ENCODE results near the gene DERA.
"Not testable (repeated sequence)": the region's sequence is repeated elsewhere in the genome, so short reads cannot be mapped to it uniquely, and the experiment has no call there.

Gene DERA

GRCh38 chr12:16016748-16017147 lies 105.6 kb downstream of the DERA start:
- DNase-seq = no peak

GRCh38 chr12:16018306-16018705 lies 107.2 kb downstream of the DERA start:
- DNase-seq = no peak

- DNase-seq = no peak
Observed at GRCh38 chr12:16019136-16019535, 108.0 kb downstream of the DERA start.

- no peak for DNase-seq
Observed at GRCh38 chr12:16020031-16020430, 108.9 kb downstream of the DERA start.

GRCh38 chr12:16021026-16021425 lies 109.9 kb downstream of the DERA start:
- DNase-seq = no peak

GRCh38 chr12:16021676-16022075 lies 110.5 kb downstream of the DERA start:
- DNase-seq = no peak

GRCh38 chr12:16027002-16027401 lies 115.9 kb downstream of the DERA start:
- no peak for DNase-seq

- DNase-seq = no peak
Observed at GRCh38 chr12:16030744-16031143, 119.6 kb downstream of the DERA start.

- no peak for DNase-seq
Observed at GRCh38 chr12:16034136-16034817, 123.1 kb downstream of the DERA start.

- DNase-seq = no peak
Observed at GRCh38 chr12:16036073-16036472, 124.9 kb downstream of the DERA start.

- no peak for DNase-seq
Observed at GRCh38 chr12:16037533-16037932, 126.4 kb downstream of the DERA start.

GRCh38 chr12:16043480-16043879 lies 132.3 kb downstream of the DERA start:
- no peak for DNase-seq

- no peak for DNase-seq
Observed at GRCh38 chr12:16046266-16046665, 135.1 kb downstream of the DERA start.

- no peak for DNase-seq
Observed at GRCh38 chr12:16048511-16048910, 137.4 kb downstream of the DERA start.

- DNase-seq = no peak
Observed at GRCh38 chr12:16056910-16057309, 145.8 kb downstream of the DERA start.

GRCh38 chr12:16057351-16057751 lies 146.2 kb downstream of the DERA start:
- DNase-seq = not testable (repeated sequence)

GRCh38 chr12:16062611-16063010 lies 151.5 kb downstream of the DERA start:
- no peak for DNase-seq

GRCh38 chr12:16063726-16064125 lies 152.6 kb downstream of the DERA start:
- DNase-seq = no peak

GRCh38 chr12:16070113-16070512 lies 159.0 kb downstream of the DERA start:
- no peak for DNase-seq

GRCh38 chr12:16072678-16073077 lies 161.5 kb downstream of the DERA start:
- no peak for DNase-seq

GRCh38 chr12:16074894-16075293 lies 163.8 kb downstream of the DERA start:
- DNase-seq = no peak

GRCh38 chr12:16075887-16076286 lies 164.8 kb downstream of the DERA start:
- no peak for DNase-seq

- no peak for DNase-seq
Observed at GRCh38 chr12:16076557-16076956, 165.4 kb downstream of the DERA start.

- no peak for DNase-seq
Observed at GRCh38 chr12:16076970-16077522, 165.9 kb downstream of the DERA start.

GRCh38 chr12:16086462-16086861 lies 175.3 kb downstream of the DERA start:
- DNase-seq = no peak

Measured in central memory CD4-positive, alpha-beta T cell (primary cell).